Measurements from ENCODE around the gene ADISSP. TPM values are rescaled to one million over a fixed set of nuclear protein-coding genes. Genes with fewer than 3 reads are reported as not detected.

Gene ADISSP
- total RNA-seq, 1 experiment from 2014 or later, result 80.3 TPM

GRCh38 chr20:3740615-3741301 is 26.8 kb downstream of the ADISSP start:
- ChIA-PET CTCF (interaction anchor here (0.6 to 0.7 kb wide), 2 partner anchors 44 to 550 kb away, joined by 5 to 6 read pairs; no protein-coding TSS in a partner anchor), POLR2A (ENCODE audit: low non-redundant PET) (interaction anchor here (0.9 kb wide), 1 partner anchor 16 kb away, joined by 12 read pairs; no protein-coding TSS in a partner anchor)
- BruUV-seq (replicated peaks), result no TSS peak
- intact Hi-C loops (cut with micrococcal nuclease; ENCODE audit: unreplicated experiment), result no loop called here
- DNase-seq (ENCODE audit: low spot score), result no peak
- no peaks in the 10 kb centered on the region for H3K4me1 ChIP-seq (ENCODE audit: insufficient read depth, low read length, poor library complexity, severe bottlenecking)
- H3K27me3 ChIP-seq (replicated peaks; ENCODE audit: insufficient read depth, low read depth, low read length, poor library complexity), result no peaks in the 10 kb centered on the region
- H3K4me3 ChIP-seq (ENCODE audit: low read depth, low read length, poor library complexity, severe bottlenecking), result no peak overlapping the region
- H3K36me3 ChIP-seq (ENCODE audit: insufficient read depth, low read length, poor library complexity, severe bottlenecking), result no peaks in the 10 kb centered on the region
- no peak overlapping the region for H3K27ac ChIP-seq (ENCODE audit: low read depth, low read length, poor library complexity, severe bottlenecking)
- no peaks in the 10 kb centered on the region for H3K9me3 ChIP-seq (ENCODE audit: low read depth, low read length, poor library complexity, severe bottlenecking)
- no peak for TF ChIP-seq CTCF (conservative IDR thresholded peaks at IDR 0.05; ENCODE audit: low read depth, low read length)
- no peak for TF ChIP-seq EZH2 (IDR thresholded peaks at IDR 0.05; ENCODE audit: borderline replicate concordance, low read depth, low read length, poor library complexity, severe bottlenecking)

- intact Hi-C loops (cut with micrococcal nuclease; ENCODE audit: unreplicated experiment), result no loop called here
- POLR2A ChIA-PET (ENCODE audit: low non-redundant PET), result no interaction called here
- TF ChIP-seq EZH2 (IDR thresholded peaks at IDR 0.05; ENCODE audit: borderline replicate concordance, low read depth, low read length, poor library complexity, severe bottlenecking), result no peak
These were observed 27.6 kb downstream of the ADISSP start for GRCh38 chr20:3739926-3740451.

GRCh38 chr20:3739054-3739925 is 28.3 kb downstream of the ADISSP start:
- no peak for DNase-seq (ENCODE audit: low spot score)
- intact Hi-C loops (cut with micrococcal nuclease; ENCODE audit: unreplicated experiment), result no loop called here
- Histone ChIP-seq H3K27me3 (replicated peaks; ENCODE audit: insufficient read depth, low read depth, low read length, poor library complexity) (no peaks in the 10 kb centered on the region), H3K27ac (ENCODE audit: low read depth, low read length, poor library complexity, severe bottlenecking) (no peak overlapping the region), H3K9me3 (ENCODE audit: low read depth, low read length, poor library complexity, severe bottlenecking) (no peaks in the 10 kb centered on the region), H3K4me1 (ENCODE audit: insufficient read depth, low read length, poor library complexity, severe bottlenecking) (no peaks in the 10 kb centered on the region), H3K4me3 (ENCODE audit: low read depth, low read length, poor library complexity, severe bottlenecking) (no peak overlapping the region), H3K36me3 (ENCODE audit: insufficient read depth, low read length, poor library complexity, severe bottlenecking) (no peaks in the 10 kb centered on the region)
- TF ChIP-seq EZH2 (IDR thresholded peaks at IDR 0.05; ENCODE audit: borderline replicate concordance, low read depth, low read length, poor library complexity, severe bottlenecking), result no peak
- TF ChIP-seq CTCF (conservative IDR thresholded peaks at IDR 0.05; ENCODE audit: low read depth, low read length), result no peak
- no TSS peak for BruUV-seq (replicated peaks)
- CTCF ChIA-PET, result no interaction called here
- POLR2A ChIA-PET (ENCODE audit: low non-redundant PET), result no interaction called here

More at GRCh38 chr20:3739926-3740451, 27.6 kb downstream of the ADISSP start:
- Histone ChIP-seq H3K4me1 (ENCODE audit: insufficient read depth, low read length, poor library complexity, severe bottlenecking) (no peaks in the 10 kb centered on the region), H3K4me3 (ENCODE audit: low read depth, low read length, poor library complexity, severe bottlenecking) (no peak overlapping the region), H3K27me3 (replicated peaks; ENCODE audit: insufficient read depth, low read depth, low read length, poor library complexity) (no peaks in the 10 kb centered on the region), H3K36me3 (ENCODE audit: insufficient read depth, low read length, poor library complexity, severe bottlenecking) (no peaks in the 10 kb centered on the region), H3K27ac (ENCODE audit: low read depth, low read length, poor library complexity, severe bottlenecking) (no peak overlapping the region), H3K9me3 (ENCODE audit: low read depth, low read length, poor library complexity, severe bottlenecking) (no peaks in the 10 kb centered on the region)
- DNase-seq (ENCODE audit: low spot score), result no peak
- no TSS peak for BruUV-seq (replicated peaks)
- CTCF ChIA-PET, result no interaction called here
